ENCODE results near the gene CFAP92.
"Not testable (repeated sequence)": the region's sequence is repeated elsewhere in the genome, so short reads cannot be mapped to it uniquely, and the experiment has no call there.

The CFAP92 gene

GRCh38 chr3:128935922-128936321 lies 58.0 kb downstream of the CFAP92 start:
- Mint-ChIP-seq H3K27me3 (ENCODE audit: low read depth) (peaks cover 9% of the 10 kb centered on the region), H3K4me1 (ENCODE audit: low read depth) (no peaks in the 10 kb centered on the region), H3K27ac (no peak overlapping the region), H3K36me3 (ENCODE audit: low read depth) (no peaks in the 10 kb centered on the region), H3K4me3 (no peak overlapping the region), H3K9me3 (no peaks in the 10 kb centered on the region)
- no peak for DNase-seq (ENCODE audit: low spot score)

DNA sequence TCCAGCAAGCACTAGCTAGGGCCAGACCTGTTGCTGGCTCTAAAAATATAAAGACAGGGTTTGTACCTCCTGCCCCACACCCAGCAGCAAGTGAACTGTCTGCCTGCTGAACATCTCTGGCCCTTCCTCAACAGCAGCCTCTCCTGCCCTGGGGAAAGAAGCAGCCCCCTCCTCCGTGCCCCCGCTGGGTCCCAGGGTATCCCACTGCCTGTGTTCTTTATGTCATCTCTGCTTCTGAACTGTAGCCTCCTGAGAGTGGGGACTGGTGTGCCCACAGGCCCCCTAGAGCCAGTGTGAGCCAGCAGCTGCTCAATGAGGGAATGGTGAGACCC lies 60.0 kb downstream of the CFAP92 start:
- peaks cover 3% of the 10 kb centered on the region for H3K27me3 Mint-ChIP-seq (ENCODE audit: low read depth)
- no peak for DNase-seq (ENCODE audit: low spot score)
- H3K4me1 Mint-ChIP-seq (ENCODE audit: low read depth): no peaks in the 10 kb centered on the region
- H3K4me3 Mint-ChIP-seq: no peak overlapping the region
- H3K27ac Mint-ChIP-seq: no peak overlapping the region
- no peaks in the 10 kb centered on the region for H3K36me3 Mint-ChIP-seq (ENCODE audit: low read depth)
- peaks cover 7% of the 10 kb centered on the region for H3K9me3 Mint-ChIP-seq

DNA sequence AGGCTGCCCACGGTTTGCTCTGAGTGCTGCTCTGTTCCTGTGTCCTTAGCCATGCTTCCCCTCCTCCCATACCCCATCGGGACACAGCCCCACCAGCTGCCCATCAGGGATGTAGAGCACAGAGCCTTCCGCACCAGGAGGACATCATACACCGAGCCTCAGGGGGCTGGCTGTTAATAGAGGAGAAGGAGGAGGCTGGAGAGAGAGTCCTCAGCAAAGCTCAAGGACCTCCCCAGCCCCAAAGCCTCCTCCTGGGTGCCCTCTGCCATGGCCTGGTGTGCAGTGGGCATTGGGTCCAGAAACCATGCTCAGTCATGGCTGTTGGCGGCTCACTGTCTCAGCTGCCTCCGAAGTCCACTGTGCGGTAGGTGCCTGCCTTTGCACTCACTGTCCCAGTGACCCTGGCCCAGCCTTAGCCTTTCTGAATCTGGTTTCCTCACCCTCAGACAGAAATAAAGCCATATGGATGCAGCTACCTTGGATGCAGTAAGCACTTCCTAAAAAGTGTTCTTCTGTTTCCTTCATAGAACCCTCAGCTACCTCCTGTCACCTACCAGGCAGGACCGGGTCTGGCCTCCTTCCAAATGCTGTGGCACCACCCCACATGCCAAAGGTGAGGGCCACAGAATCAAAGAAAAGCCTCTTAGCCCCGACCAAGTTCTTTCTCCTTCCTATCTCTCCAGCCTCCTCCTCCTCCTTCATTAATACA lies 60.5 kb downstream of the CFAP92 start:
- Mint-ChIP-seq H3K27ac (no peak overlapping the region), H3K27me3 (ENCODE audit: low read depth) (peaks cover 5% of the 10 kb centered on the region), H3K4me3 (no peak overlapping the region), H3K36me3 (ENCODE audit: low read depth) (no peaks in the 10 kb centered on the region), H3K9me3 (peaks cover 9% of the 10 kb centered on the region), H3K4me1 (ENCODE audit: low read depth) (no peaks in the 10 kb centered on the region)
- no peak for DNase-seq (ENCODE audit: low spot score)

DNA sequence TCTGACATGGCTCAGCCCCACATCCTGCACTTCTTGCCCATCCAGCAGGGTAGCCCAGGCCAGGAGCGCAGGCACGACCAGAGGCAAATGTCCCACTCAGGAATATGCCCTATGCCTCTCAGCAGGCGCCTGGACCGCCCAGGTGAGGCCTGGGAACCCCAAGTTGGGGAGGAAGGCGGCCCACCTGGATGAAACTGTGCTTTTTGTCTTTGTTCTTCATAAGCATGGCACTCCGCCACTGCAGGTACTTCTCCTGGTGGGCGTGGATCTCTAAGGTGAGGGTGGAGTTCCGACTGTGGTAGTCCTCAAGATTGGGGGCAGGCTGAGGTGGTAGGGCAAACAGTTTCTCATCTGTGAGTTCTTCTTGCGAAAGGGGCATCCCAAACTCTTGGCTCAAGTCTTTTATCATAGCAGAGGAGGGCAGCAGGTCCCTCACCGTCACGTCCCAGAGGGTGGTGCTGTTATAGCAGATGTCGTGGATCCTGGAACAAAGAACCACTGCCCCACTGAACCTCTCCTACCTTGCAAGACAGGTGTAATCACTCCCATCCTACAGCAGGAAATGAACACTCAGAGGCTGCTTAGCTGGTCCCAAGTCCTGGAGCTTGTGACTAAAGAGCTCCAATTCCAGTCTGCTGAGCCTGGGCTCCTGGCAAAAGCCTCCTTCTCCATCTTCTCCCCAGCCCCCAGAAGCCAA lies 61.2 kb downstream of the CFAP92 start:
- Mint-ChIP-seq H3K27me3 (ENCODE audit: low read depth) (peaks cover 6% of the 10 kb centered on the region), H3K4me3 (no peak overlapping the region), H3K27ac (no peak overlapping the region), H3K9me3 (peaks cover 13% of the 10 kb centered on the region), H3K4me1 (ENCODE audit: low read depth) (no peaks in the 10 kb centered on the region), H3K36me3 (ENCODE audit: low read depth) (no peaks in the 10 kb centered on the region)
- no peak for DNase-seq (ENCODE audit: low spot score)

DNA sequence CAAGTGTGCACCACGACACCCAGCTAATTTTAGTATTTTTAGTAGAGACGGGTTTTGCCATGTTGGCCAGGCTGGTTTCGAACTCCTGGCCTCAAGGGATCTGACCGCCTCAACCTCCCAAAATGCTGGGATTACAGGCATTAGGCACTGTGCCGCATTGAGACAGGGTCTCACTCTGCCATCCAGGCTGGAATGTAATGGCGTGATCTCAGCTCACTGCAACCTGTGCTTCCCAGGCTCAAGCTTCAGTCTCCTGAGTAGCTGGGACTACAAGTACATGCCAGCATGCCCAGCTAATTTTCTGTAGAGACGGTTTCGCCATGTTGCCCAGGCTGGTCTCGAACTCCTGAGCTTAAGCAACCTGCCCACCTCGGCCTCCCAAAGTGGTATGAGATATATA lies 62.8 kb downstream of the CFAP92 start:
- no peak for DNase-seq (ENCODE audit: low spot score)
- Mint-ChIP-seq H3K4me3 (no peak overlapping the region), H3K4me1 (ENCODE audit: low read depth) (no peaks in the 10 kb centered on the region), H3K36me3 (ENCODE audit: low read depth) (no peaks in the 10 kb centered on the region), H3K9me3 (peaks cover 22% of the 10 kb centered on the region), H3K27ac (no peak overlapping the region), H3K27me3 (ENCODE audit: low read depth) (peaks cover 3% of the 10 kb centered on the region)

- Mint-ChIP-seq H3K4me1 (ENCODE audit: low read depth) (no peaks in the 10 kb centered on the region), H3K27ac (no peak overlapping the region), H3K9me3 (peaks cover 35% of the 10 kb centered on the region), H3K4me3 (no peak overlapping the region), H3K27me3 (ENCODE audit: low read depth) (peaks cover 3% of the 10 kb centered on the region), H3K36me3 (ENCODE audit: low read depth) (peaks cover 7% of the 10 kb centered on the region)
- no peak for DNase-seq (ENCODE audit: low spot score)
Measured at GRCh38 chr3:128929364-128929763, 64.5 kb downstream of the CFAP92 start.

- Mint-ChIP-seq H3K4me3 (peak overlapping the region; percentile 74), H3K9me3 (peaks cover 47% of the 10 kb centered on the region), H3K36me3 (ENCODE audit: low read depth) (peaks cover 32% of the 10 kb centered on the region), H3K27ac (peak overlapping the region; percentile 13), H3K4me1 (ENCODE audit: low read depth) (peaks cover 27% of the 10 kb centered on the region)
- not testable (repeated sequence) for H3K27me3 Mint-ChIP-seq (ENCODE audit: low read depth); DNase-seq (ENCODE audit: low spot score)
Measured at GRCh38 chr3:128923986-128924385, 69.9 kb downstream of the CFAP92 start.

DNA sequence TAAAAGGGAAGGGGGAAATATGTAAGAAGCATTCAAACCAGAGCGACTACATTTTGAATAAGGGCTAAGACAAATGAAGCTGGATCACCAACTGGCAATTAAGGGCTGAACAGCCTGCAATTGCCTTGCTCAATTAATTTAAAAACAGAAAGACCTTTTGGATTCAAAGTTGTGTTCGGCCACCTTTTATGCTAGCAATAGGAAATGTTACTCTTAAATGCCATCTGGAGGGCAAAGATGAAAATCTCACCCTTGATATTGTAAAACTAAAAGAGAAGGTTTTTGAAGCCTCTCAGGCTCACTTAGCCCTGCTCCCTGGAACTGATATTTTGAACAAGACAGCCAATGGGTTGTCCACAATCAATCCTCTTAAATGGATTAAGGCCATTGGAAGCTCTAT lies 70.3 kb downstream of the CFAP92 start:
- H3K36me3 Mint-ChIP-seq (ENCODE audit: low read depth): peaks cover 34% of the 10 kb centered on the region
- peak overlapping the region; percentile 74 for H3K4me3 Mint-ChIP-seq
- peaks cover 46% of the 10 kb centered on the region for H3K9me3 Mint-ChIP-seq

GRCh38 chr3:128922804-128923459 lies 70.9 kb downstream of the CFAP92 start:
- peak; percentile 51 for DNase-seq (ENCODE audit: low spot score)
- peak overlapping the region; percentile 67 for H3K27ac Mint-ChIP-seq
- H3K4me3 Mint-ChIP-seq: peak overlapping the region; percentile 74
- H3K4me1 Mint-ChIP-seq (ENCODE audit: low read depth): peaks cover 27% of the 10 kb centered on the region
- no peaks in the 10 kb centered on the region for H3K27me3 Mint-ChIP-seq (ENCODE audit: low read depth)
- H3K9me3 Mint-ChIP-seq: peaks cover 40% of the 10 kb centered on the region
- H3K36me3 Mint-ChIP-seq (ENCODE audit: low read depth): peaks cover 37% of the 10 kb centered on the region

More for the DNA sequence above, 70.3 kb downstream of the CFAP92 start:
- Mint-ChIP-seq H3K27me3 (ENCODE audit: low read depth) (peaks cover 3% of the 10 kb centered on the region), H3K4me1 (ENCODE audit: low read depth) (peaks cover 27% of the 10 kb centered on the region), H3K27ac (peak overlapping the region; percentile 67)
- no peak for DNase-seq (ENCODE audit: low spot score)

DNA sequence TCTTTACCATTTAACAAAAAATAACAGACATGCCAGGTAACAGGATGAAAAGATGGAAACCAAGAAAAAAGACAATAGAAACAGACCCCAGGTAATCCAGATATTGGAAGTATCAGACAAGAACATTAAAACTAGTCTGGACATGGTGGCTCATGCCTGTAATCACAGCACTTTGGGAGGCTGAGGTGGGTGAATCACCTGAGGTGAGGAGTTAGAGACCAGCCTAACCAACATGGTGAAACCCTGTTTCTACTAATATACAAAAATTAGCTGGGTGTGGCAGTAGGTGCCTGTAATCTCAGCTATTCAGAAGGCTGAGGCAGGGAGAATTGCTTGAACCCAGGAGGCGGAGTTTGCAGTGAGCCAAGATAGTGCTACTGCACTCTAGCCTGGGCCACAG lies 73.9 kb downstream of the CFAP92 start:
- no peak for DNase-seq (ENCODE audit: low spot score)
- H3K27ac Mint-ChIP-seq: no peak overlapping the region
- H3K4me3 Mint-ChIP-seq: no peak overlapping the region
- peaks cover 27% of the 10 kb centered on the region for H3K4me1 Mint-ChIP-seq (ENCODE audit: low read depth)
- peaks cover 23% of the 10 kb centered on the region for H3K9me3 Mint-ChIP-seq
- peaks cover 52% of the 10 kb centered on the region for H3K36me3 Mint-ChIP-seq (ENCODE audit: low read depth)
- no peaks in the 10 kb centered on the region for H3K27me3 Mint-ChIP-seq (ENCODE audit: low read depth)

GRCh38 chr3:128917291-128917690 lies 76.6 kb downstream of the CFAP92 start:
- no peaks in the 10 kb centered on the region for H3K27me3 Mint-ChIP-seq (ENCODE audit: low read depth)
- peaks cover 16% of the 10 kb centered on the region for H3K9me3 Mint-ChIP-seq
- peaks cover 58% of the 10 kb centered on the region for H3K36me3 Mint-ChIP-seq (ENCODE audit: low read depth)
- peaks cover 9% of the 10 kb centered on the region for H3K4me1 Mint-ChIP-seq (ENCODE audit: low read depth)
- H3K4me3 Mint-ChIP-seq: no peak overlapping the region
- no peak for DNase-seq (ENCODE audit: low spot score)
- H3K27ac Mint-ChIP-seq: no peak overlapping the region

DNA sequence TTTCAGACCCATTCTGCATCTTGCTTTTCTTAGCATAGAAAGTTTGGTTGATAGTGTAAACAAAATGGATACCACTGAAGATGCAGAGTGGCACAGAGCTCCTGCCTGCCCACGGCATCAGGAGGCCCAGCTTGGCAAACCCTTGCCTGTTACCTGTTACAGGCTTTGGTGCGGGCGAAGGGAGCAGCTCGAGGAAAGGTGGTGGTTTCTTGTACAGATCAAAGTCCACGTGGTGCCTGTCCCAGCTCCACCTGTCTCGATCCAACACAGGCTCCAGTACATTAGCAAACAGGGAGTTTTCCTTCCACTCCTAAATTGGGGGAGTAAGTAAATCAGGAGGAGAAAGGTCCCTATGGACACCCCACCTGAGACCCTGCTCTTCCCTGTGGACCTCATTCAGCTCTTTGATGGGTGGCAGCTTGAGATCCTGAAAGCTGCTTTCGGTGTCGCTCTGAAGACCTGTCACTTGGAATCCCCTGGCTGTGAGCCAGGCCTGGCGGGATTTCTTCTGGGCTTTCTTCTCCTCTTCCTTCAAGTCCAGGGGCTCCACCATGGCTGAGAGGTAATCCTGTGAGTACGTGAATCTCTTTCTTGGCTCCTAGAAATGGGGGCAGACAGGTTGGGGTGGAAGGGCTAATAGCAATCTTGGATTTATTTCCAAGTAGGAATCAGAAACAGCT lies 78.8 kb downstream of the CFAP92 start:
- no peak overlapping the region for H3K4me3 Mint-ChIP-seq
- H3K9me3 Mint-ChIP-seq: no peaks in the 10 kb centered on the region
- DNase-seq (ENCODE audit: low spot score): no peak
- no peaks in the 10 kb centered on the region for H3K4me1 Mint-ChIP-seq (ENCODE audit: low read depth)
- no peaks in the 10 kb centered on the region for H3K27me3 Mint-ChIP-seq (ENCODE audit: low read depth)
- peaks cover 54% of the 10 kb centered on the region for H3K36me3 Mint-ChIP-seq (ENCODE audit: low read depth)
- H3K27ac Mint-ChIP-seq: no peak overlapping the region

DNA sequence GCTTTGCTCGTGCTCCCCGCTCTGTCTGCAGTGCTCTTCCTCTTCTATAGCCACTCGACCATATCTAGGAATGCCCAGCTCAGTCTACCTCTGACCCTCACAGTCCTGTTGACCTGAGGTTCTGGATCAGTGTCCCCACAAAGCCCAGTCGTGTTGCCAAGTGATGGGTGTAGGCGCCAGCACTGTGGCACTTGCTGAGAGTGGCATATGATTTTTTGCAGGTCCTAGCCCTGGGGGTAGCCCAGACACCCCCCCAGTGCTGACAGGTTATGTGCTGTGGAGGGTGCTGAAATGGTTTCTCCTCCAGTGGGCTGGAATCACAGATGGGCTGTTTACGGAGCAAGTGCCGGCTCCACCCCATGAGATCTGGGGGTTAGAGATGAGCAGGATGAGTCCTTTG lies 82.0 kb downstream of the CFAP92 start:
- H3K4me3 Mint-ChIP-seq: no peak overlapping the region
- no peaks in the 10 kb centered on the region for H3K27me3 Mint-ChIP-seq (ENCODE audit: low read depth)
- H3K36me3 Mint-ChIP-seq (ENCODE audit: low read depth): peaks cover 35% of the 10 kb centered on the region
- no peaks in the 10 kb centered on the region for H3K9me3 Mint-ChIP-seq
- H3K4me1 Mint-ChIP-seq (ENCODE audit: low read depth): no peaks in the 10 kb centered on the region
- DNase-seq (ENCODE audit: low spot score): no peak
- H3K27ac Mint-ChIP-seq: no peak overlapping the region

DNA sequence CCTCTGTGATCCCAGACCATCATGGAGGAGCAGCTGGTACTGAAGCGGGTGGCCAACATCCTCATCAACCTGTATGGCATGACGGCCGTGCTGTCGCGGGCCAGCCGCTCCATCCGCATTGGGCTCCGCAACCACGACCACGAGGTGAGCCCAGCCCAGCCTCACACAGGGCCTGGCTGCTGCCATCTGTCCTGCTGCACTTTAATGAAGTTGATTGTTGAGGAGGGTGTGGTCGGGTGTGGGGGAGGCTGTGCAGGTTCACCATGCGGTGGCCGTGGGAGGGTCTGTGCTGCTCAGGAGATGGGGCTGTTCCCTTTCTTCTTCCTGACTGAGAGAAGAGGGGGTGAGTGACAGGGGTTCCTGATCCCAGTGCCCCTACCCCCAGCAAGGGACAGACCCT lies 83.9 kb downstream of the CFAP92 start:
- DNase-seq (ENCODE audit: low spot score): no peak
- Mint-ChIP-seq H3K27me3 (ENCODE audit: low read depth) (no peaks in the 10 kb centered on the region), H3K4me3 (no peak overlapping the region), H3K4me1 (ENCODE audit: low read depth) (no peaks in the 10 kb centered on the region), H3K27ac (no peak overlapping the region), H3K36me3 (ENCODE audit: low read depth) (peaks cover 37% of the 10 kb centered on the region), H3K9me3 (no peaks in the 10 kb centered on the region)

Measured in T-helper 2 cell treated with Interferon-gamma antibody and Interleukin-4, amounts not matched to agents 5 μg/mL and 100 μg/mL, for 36 hours (primary cell).